HepG2 (cell line): Measurements from ENCODE around the gene PTAFR. TPM values are rescaled to one million over a fixed set of nuclear protein-coding genes. Genes with fewer than 3 reads are reported as not detected.

ENCODE experiments used
- AKAP8 ChIP-seq: sonication (generic); formaldehyde crosslinking; IDR thresholded peaks from 2 replicates; pipeline ENCODE4 v1.5.1; 2020; ENCODE audit warnings: mild to moderate bottlenecking, missing genetic modification reagents
- ATRX ChIP-seq: sonication (generic); formaldehyde crosslinking; IDR thresholded peaks from 2 replicates; pipeline ENCODE4 v1.4.0; 2020; ENCODE audit warnings: missing genetic modification reagents, borderline replicate concordance
- CCAR2 ChIP-seq: fragments of 200-400 bp; formaldehyde crosslinking; optimal IDR thresholded peaks from 2 replicates; pipeline ENCODE3; 2018; ENCODE audit warnings: low read depth, mild to moderate bottlenecking, low read length, moderate library complexity
- CREB1 ChIP-seq, 2 experiments: fragments of 450-650 bp in 1 of 2; IDR thresholded peaks; 2 replicates each; pipeline ENCODE4 v1.6.1; 2016 to 2017; ENCODE audit warnings: control low read depth in 1 of 2, mild to moderate bottlenecking in 1 of 2, missing compliant biosample characterization in 1 of 2, missing genetic modification characterization in 1 of 2
- EED ChIP-seq: sonication (generic); formaldehyde crosslinking; IDR thresholded peaks from 2 replicates; pipeline ENCODE4 v1.5.0; 2020; ENCODE audit warnings: mild to moderate bottlenecking, missing genetic modification reagents
- FOSL2 ChIP-seq: sonication (generic); formaldehyde crosslinking; IDR thresholded peaks from 2 replicates; pipeline ENCODE4 v1.4.0; 2020; ENCODE audit warnings: missing genetic modification reagents
- IRF9 ChIP-seq: sonication (generic); formaldehyde crosslinking; IDR thresholded peaks from 2 replicates; pipeline ENCODE4 v1.8.0; 2022; ENCODE audit warnings: missing genetic modification reagents, mild to moderate bottlenecking, borderline replicate concordance
- KIAA2018 ChIP-seq: sonication (generic); formaldehyde crosslinking; IDR thresholded peaks from 2 replicates; pipeline ENCODE4 v1.5.0; 2020; ENCODE audit warnings: mild to moderate bottlenecking, missing genetic modification reagents, borderline replicate concordance
- NFE2L2 ChIP-seq: fragments of 150-350 bp; IDR thresholded peaks from 2 replicates; pipeline ENCODE4 v1.6.1; 2014; ENCODE audit warnings: low read length
- NPAS2 ChIP-seq: sonication (generic); formaldehyde crosslinking; IDR thresholded peaks from 2 replicates; pipeline ENCODE4 v1.8.0; 2022; ENCODE audit warnings: mild to moderate bottlenecking, missing genetic modification reagents, borderline replicate concordance
- SIX4 ChIP-seq: sonication (generic); formaldehyde crosslinking; IDR thresholded peaks from 2 replicates; pipeline ENCODE4 v1.4.0; 2020; ENCODE audit warnings: missing genetic modification reagents
- SP4 ChIP-seq: sonication (generic); formaldehyde crosslinking; IDR thresholded peaks from 2 replicates; pipeline ENCODE4 v1.8.1; 2023; ENCODE audit warnings: mild to moderate bottlenecking, missing genetic modification reagents
- SPEN ChIP-seq: sonication (generic); formaldehyde crosslinking; IDR thresholded peaks from 2 replicates; pipeline ENCODE4 v1.5.1; 2020; ENCODE audit warnings: low read depth, mild to moderate bottlenecking, missing genetic modification reagents
- SRY ChIP-seq: sonication (generic); formaldehyde crosslinking; IDR thresholded peaks from 2 replicates; pipeline ENCODE4 v1.8.0; 2022; ENCODE audit warnings: mild to moderate bottlenecking, missing genetic modification reagents
- TEF ChIP-seq: sonication (generic); formaldehyde crosslinking; IDR thresholded peaks from 2 replicates; pipeline ENCODE4 v1.5.0; 2020; ENCODE audit warnings: missing genetic modification reagents
- TGIF2 ChIP-seq: IDR thresholded peaks from 2 replicates; pipeline ENCODE4 v1.6.1; 2016; ENCODE audit warnings: control low read depth, missing compliant biosample characterization
- THYN1 ChIP-seq: sonication (generic); formaldehyde crosslinking; IDR thresholded peaks from 2 replicates; pipeline ENCODE4 v1.8.1; 2023; ENCODE audit warnings: low read depth, mild to moderate bottlenecking, moderate library complexity, missing genetic modification reagents, borderline replicate concordance
- ZFP36 ChIP-seq: fragments of 150-350 bp; IDR thresholded peaks from 2 replicates; pipeline ENCODE4 v1.6.1; 2018; ENCODE audit warnings: borderline replicate concordance, low read length, low read depth; ENCODE audit not compliant: partially characterized antibody
- ZFYVE20 ChIP-seq: sonication (generic); formaldehyde crosslinking; IDR thresholded peaks from 2 replicates; pipeline ENCODE4 v1.8.0; 2023; ENCODE audit warnings: low read depth, mild to moderate bottlenecking, moderate library complexity, missing genetic modification reagents, borderline replicate concordance
- ZKSCAN8 ChIP-seq: IDR thresholded peaks from 2 replicates; pipeline ENCODE4 v1.6.1; 2016; ENCODE audit warnings: borderline replicate concordance, missing genetic modification reagents, missing compliant biosample characterization
- ZSCAN9 ChIP-seq: IDR thresholded peaks from 2 replicates; pipeline ENCODE4 v1.6.1; 2016; ENCODE audit warnings: borderline replicate concordance
- polyA plus RNA-seq, 8 experiments: library from polyadenylated mRNA; depleted of rRNA in 3 of 8; stranded (reverse) in 7 of 8; unstranded in 1 of 8; fragments of >200 nt; fragmentation: Illumina TruSeq in 4 of 8; extraction: Trizol in 4 of 8; gene quantifications; 2 replicates each; pipeline versions ENCODE4 v1.2.1 to v1.2.3, GENCODE V29; 2011 to 2016; ENCODE audit warnings: low read depth in 4 of 8, missing spikeins in 1 of 8, mixed read lengths in 1 of 8; ENCODE audit not compliant: insufficient read depth in 1 of 8
- total RNA-seq, 5 experiments: library from RNA; depleted of rRNA; stranded (reverse); fragments of >200 nt; fragmentation: Illumina TruSeq; extraction: Trizol; gene quantifications; 2 replicates each; pipeline ENCODE4 v1.2.3, GENCODE V29; 2016; ENCODE audit warnings: low read depth in 1 of 5

The PTAFR gene
- total and polyA plus RNA-seq, 2 of the 13 experiments (the other 11 are each of a cell fraction or from before 2014, with no cell fraction given): 0.27 to 24.0 TPM

GRCh38 chr1:28104866-28105467, 71.5 kb downstream of the PTAFR start (continued):
- TF ChIP-seq ZKSCAN8 (CRISPR knock-in tag): no peak
- peak; percentile 72 for TF ChIP-seq ZFP36
- TF ChIP-seq CREB1 (IDR thresholded peaks at IDR 0.05): peak; percentile 62
- TF ChIP-seq CREB1 (CRISPR knock-in tag; IDR thresholded peaks at IDR 0.05): peak; percentile 81
- TF ChIP-seq THYN1: no peak
- TF ChIP-seq IRF9 (CRISPR knock-in tag): no peak; the same call in 1 of the 2 replicates
- no peak for TF ChIP-seq ZSCAN9 (CRISPR knock-in tag)
- TF ChIP-seq ATRX (CRISPR knock-in tag): no peak
- no peak for TF ChIP-seq TGIF2 (CRISPR knock-in tag)
- TF ChIP-seq SPEN (CRISPR knock-in tag): no peak
- no peak for TF ChIP-seq NPAS2 (CRISPR knock-in tag)
- no peak for TF ChIP-seq SRY (CRISPR knock-in tag)
- no peak for TF ChIP-seq KIAA2018 (CRISPR knock-in tag)
- TF ChIP-seq FOSL2: peak; percentile 83
- TF ChIP-seq EED (CRISPR knock-in tag): no peak
- no peak for TF ChIP-seq TEF
- TF ChIP-seq CCAR2: no peak
- peak; percentile 32; the same call in 1 of the 2 replicates for TF ChIP-seq SP4 (CRISPR knock-in tag)
- TF ChIP-seq NFE2L2: no peak
- no peak for TF ChIP-seq SIX4
- no peak for TF ChIP-seq ZFYVE20 (CRISPR knock-in tag)
- TF ChIP-seq AKAP8 (CRISPR knock-in tag): no peak
